ENCODE results near the gene ZNF726.
"Not testable (repeated sequence)": the region's sequence is repeated elsewhere in the genome, so short reads cannot be mapped to it uniquely, and the experiment has no call there.

The ZNF726 gene

GRCh38 chr19:23884363-23884762 is 30.3 kb upstream of the ZNF726 start:
- no peak for DNase-seq (ENCODE audit: low read depth)
- TF ChIP-seq, protein P1, sequence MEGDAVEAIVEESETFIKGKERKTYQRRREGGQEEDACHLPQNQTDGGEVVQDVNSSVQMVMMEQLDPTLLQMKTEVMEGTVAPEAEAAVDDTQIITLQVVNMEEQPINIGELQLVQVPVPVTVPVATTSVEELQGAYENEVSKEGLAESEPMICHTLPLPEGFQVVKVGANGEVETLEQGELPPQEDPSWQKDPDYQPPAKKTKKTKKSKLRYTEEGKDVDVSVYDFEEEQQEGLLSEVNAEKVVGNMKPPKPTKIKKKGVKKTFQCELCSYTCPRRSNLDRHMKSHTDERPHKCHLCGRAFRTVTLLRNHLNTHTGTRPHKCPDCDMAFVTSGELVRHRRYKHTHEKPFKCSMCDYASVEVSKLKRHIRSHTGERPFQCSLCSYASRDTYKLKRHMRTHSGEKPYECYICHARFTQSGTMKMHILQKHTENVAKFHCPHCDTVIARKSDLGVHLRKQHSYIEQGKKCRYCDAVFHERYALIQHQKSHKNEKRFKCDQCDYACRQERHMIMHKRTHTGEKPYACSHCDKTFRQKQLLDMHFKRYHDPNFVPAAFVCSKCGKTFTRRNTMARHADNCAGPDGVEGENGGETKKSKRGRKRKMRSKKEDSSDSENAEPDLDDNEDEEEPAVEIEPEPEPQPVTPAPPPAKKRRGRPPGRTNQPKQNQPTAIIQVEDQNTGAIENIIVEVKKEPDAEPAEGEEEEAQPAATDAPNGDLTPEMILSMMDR (IDR thresholded peaks at IDR 0.05; ENCODE audit: insufficient read depth, low read depth, low read length, missing control alignments): no peak
- no peak overlapping the region for H3K4me3 ChIP-seq (ENCODE audit: low read length)

DNA sequence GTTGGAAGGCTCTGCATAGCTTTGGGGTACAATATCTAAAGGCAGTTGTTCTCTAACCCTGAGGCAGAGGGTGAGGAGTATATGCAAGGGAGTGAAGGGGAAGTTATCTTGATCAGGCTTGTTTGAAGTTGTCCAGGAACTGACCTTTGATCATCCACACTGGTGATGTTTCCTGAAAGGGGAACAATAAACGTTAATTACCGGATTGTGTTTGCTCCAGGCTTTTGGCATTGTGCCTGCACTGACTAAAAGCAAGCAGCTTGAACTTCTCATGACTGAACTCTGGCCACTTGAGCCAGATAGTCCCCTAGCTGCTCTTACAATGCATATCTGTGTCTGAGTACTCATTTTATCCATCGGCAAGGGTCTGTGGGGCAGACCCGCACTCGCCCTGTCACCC is 27.0 kb upstream of the ZNF726 start:
- peak; percentile 34 for DNase-seq (ENCODE audit: low read depth)
- H3K4me3 ChIP-seq (ENCODE audit: low read length): no peak overlapping the region
- TF ChIP-seq, protein P1 (IDR thresholded peaks at IDR 0.05; ENCODE audit: insufficient read depth, low read depth, low read length, missing control alignments): no peak

- not testable (repeated sequence) for H3K4me3 ChIP-seq (ENCODE audit: low read length); DNase-seq (ENCODE audit: low read depth)
Observed at GRCh38 chr19:23896096-23896495, 18.6 kb upstream of the ZNF726 start.

DNA sequence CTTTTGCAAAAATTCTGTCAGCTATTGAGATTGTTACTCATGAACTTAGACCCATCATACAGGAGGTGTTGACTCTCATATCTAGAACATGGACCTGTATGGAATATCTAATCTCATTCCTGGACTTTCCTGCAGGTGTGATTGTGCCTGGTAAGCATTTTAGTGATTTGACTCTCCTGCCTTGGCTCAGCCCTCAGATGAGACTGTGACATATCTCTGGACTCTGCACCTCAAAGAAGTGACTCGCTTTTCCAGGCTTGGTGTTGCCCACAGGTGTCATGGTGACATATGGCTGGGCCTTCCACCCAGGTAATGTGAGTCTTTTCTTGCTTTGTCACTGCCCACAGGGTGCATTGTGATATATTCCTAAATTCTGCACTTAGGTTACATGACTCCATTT is 17.8 kb upstream of the ZNF726 start:
- TF ChIP-seq, protein P1 (IDR thresholded peaks at IDR 0.05; ENCODE audit: insufficient read depth, low read depth, low read length, missing control alignments): no peak

GRCh38 chr19:23901360-23901759 is 13.3 kb upstream of the ZNF726 start:
- peak; percentile 69 for DNase-seq (ENCODE audit: low read depth)
- H3K4me3 ChIP-seq (ENCODE audit: low read length): no peak overlapping the region
- TF ChIP-seq, protein P1 (IDR thresholded peaks at IDR 0.05; ENCODE audit: insufficient read depth, low read depth, low read length, missing control alignments): no peak

More for the DNA sequence above, 17.8 kb upstream of the ZNF726 start:
- no peak overlapping the region for H3K4me3 ChIP-seq (ENCODE audit: low read length)
- no peak for DNase-seq (ENCODE audit: low read depth)

DNA sequence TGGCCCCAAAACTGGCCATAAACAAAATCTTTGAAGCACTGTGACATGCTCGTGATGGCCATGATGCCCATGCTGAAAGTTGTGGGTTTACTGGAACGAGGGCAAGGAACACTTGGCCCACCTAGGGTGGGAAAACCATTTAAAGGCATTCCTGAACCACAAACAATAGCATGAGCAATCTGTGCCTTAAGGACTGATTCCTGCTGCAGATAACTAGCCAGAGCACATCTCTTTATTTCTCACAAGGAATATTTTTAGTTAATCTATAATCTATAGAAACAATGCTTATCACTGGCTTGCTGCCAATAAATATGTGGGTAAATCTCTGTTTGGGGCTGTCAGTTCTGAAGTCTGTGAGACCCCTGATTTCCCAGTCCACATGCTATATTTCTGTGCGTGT is 10.3 kb upstream of the ZNF726 start:
- no peak overlapping the region for H3K4me3 ChIP-seq (ENCODE audit: low read length)
- TF ChIP-seq, protein P1 (IDR thresholded peaks at IDR 0.05; ENCODE audit: insufficient read depth, low read depth, low read length, missing control alignments): no peak
- no peak for DNase-seq (ENCODE audit: low read depth)

DNA sequence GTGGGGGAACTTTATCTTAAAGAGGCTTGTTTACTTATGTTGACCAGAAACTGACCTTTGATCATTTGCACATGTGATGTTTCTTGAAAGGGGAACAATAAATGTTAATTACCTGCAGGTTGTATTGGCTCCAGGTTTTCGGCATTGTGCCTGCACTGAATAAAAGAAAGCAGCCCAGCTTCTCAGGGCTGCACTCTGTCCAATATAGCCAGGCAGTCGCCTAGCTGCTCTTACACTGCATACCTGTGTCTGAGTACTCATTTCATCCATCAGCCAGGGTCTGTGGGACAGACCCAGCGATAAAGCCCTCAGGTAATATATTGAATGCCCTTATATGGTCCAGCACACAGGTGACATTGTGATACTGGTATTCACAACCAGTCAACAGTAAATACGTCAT is 8.9 kb upstream of the ZNF726 start:
- TF ChIP-seq, protein P1 (IDR thresholded peaks at IDR 0.05; ENCODE audit: insufficient read depth, low read depth, low read length, missing control alignments): no peak
- DNase-seq (ENCODE audit: low read depth): no peak
- H3K4me3 ChIP-seq (ENCODE audit: low read length): no peak overlapping the region

GRCh38 chr19:23906835-23907234 is 7.9 kb upstream of the ZNF726 start:
- no peak overlapping the region for H3K4me3 ChIP-seq (ENCODE audit: low read length)
- no peak for DNase-seq (ENCODE audit: low read depth)
- TF ChIP-seq, protein P1 (IDR thresholded peaks at IDR 0.05; ENCODE audit: insufficient read depth, low read depth, low read length, missing control alignments): no peak
